GM18508 (cell line): ENCODE results near the gene MELTF.

Experiments used
- ATAC-seq: cut with Tn5 transposase; IDR thresholded peaks from one replicate; pipeline ENCODE4 v1.9.1; 2021; ENCODE audit warnings: moderate number of reproducible peaks; ENCODE audit not compliant: insufficient read depth, unreplicated experiment

Gene MELTF

DNA sequence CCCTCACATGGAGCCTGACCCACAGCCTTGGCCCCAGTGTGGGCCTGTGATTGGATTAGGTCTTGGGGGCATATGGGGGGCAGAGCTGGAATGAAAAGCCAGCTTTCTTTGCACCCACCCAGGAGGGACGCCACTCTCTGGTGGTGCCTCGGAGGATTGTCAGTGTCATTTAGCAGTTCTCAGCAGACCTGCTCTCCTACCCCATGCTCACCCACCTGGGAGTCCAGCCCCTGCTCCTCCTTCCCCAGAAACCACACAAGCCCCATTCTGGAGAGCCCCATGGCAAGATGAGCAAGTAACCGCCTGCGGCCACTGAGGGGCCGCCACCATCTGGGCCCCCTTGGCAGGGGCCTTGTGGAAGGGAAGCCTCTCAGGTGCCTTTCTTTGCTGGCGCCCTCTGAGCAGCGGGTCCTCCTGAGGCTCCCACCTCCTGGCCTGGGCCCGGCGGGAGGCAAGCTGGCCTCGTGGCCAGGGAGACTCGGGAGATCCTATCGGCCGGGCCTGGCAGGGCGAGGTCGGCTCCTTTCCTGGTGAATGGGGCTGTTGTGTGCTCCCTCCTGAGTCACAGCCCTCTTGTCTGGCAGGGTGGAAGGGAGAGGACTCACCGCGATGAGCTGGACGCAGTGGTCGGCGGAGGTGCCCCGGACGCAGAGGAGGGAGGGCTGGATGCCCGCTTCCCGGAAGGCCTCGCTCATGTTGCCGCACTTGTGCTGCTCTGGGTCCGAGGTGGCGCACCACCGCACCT lies 2.3 kb downstream of the MELTF start:
- ATAC-seq = no peak

GRCh38 chr3:197026481-197026866 lies 3.1 kb downstream of the MELTF start:
- ATAC-seq = no peak

DNA sequence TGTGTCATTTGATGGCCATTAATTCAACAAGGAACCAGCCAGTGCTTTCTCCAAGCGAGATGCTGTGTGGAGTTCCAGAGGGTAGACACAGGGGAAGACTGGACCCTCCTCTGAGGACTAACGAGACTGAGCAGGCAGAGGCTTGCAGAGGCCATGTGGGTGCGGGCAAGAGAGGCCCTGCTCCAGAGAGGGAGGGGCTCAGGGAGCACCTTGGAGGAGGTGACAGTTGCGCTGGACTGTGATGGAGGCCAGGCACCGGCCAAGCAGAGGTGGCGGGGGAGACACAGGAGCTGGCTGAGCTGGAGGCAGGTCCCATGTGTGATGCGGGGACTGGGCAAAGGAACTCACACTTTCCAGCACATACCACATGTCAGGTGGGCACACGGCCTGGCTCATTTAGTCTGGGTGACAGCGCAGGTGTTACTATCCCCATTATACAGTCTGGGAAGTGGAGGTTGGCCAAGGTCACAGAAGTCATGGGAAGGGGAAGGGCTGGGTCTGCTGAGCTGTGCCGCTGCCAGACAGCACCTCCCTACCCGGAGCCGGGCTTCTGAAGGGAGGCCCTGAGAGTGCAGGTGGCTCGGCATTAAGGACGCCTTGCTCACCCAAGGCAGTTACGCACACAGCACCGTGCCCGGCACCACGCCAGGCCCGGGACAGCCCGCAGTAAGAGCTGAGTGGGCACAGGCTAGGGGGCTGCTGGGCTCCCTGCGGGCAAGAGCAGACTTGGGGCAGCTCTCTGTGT lies 3.7 kb downstream of the MELTF start:
- ATAC-seq = no peak

- no peak for ATAC-seq
Observed at GRCh38 chr3:197024881-197025735, 4.5 kb downstream of the MELTF start.

- no peak for ATAC-seq
Observed at GRCh38 chr3:197023998-197024651, 5.5 kb downstream of the MELTF start.

DNA sequence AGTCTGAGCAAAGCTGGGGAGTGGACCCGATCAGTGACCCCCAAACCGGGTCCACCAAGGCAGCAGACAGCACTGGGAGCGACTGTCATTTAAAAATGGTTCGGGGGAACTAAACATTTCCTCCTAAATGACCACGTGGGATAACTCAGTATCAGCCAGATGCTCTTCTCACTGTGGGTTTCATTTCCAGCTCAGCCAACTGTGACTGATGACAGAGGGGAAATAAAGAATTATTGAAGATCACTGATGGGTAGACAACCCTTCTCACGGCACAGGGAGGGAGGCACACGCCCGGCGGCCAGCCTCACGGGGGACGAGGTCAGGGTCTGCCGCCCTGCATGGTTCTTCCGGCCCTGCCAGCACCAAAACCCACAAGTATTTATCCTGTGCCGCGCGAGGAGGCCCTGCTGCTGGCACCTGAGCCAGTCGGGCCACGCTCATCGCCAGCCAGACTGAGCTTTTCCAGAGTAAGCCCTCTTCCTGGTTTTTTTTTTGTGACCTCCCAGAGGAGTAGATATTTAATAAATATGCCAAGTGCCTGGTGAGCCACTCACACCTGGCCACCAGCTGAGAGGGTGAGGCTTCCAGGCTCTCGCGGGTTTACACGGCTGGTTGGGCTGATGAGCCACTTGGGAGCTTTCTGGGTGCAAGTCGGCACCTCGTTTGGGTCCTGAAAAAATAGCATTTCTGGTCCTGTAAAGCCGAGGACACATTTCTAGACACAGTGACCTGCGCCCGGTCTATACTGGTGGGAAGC lies 6.2 kb downstream of the MELTF start:
- ATAC-seq = no peak

GRCh38 chr3:197022405-197023231 lies 7.0 kb downstream of the MELTF start:
- ATAC-seq = no peak

GRCh38 chr3:197021729-197022404 lies 7.8 kb downstream of the MELTF start:
- no peak for ATAC-seq

DNA sequence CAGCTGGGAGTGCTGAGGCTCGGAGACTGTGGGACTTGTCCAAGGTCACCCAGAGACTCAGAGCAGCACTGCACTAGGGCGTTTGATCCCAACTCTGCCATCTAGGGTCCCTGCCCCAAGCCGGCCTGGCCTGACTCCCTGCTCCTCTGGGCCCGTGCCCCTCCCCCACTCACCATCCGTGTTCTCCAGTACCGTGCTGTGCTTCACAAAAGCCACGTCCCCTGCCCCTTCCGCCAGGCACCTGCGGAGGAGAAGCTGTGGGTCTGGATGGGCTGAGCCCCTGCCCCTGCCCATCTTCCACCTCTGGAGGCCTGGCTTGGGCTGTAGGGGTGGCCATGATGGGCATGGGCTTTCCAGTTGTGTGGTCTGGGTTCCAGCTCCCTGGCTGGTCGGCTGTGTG lies 8.4 kb downstream of the MELTF start:
- ATAC-seq = no peak

DNA sequence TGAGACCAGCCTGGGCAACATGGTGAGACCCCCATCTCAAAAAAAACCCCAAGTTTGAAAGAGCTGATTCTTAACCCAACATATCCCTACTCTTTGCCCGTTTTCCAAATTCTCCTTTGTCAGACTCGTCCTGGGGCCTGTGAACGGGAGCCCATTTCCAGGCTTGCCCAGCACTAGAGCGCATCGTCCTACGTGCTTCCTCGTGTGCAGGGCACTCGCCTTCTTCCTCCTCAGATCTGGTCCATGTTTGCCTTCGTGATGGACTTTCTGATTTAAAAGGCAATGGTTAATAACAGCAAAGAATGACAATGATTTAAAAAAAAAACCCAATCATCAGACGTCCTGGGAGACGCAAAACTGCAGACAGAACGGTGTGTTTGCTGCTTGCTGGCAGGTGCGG lies 10.1 kb downstream of the MELTF start:
- ATAC-seq = no peak

DNA sequence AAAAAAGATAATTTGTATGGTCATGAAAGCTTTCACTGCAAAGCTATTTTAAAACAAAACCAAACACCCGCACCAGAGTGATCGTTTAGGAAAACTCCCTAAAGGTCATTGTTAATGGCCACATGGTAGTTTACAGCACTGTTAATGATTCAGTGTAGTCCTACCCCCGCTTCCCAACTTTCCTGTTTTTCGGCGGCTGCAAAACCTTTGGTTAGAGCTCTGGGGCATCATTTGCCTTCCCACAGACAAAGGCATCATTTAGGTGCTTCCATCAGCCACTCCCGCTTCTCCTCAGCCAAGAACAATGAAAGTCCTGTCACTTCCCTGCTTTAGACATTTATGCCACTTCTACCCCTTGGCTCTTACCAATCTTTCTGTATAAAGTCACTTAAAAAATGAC lies 10.6 kb downstream of the MELTF start:
- ATAC-seq = no peak

GRCh38 chr3:197017003-197017402 lies 12.6 kb downstream of the MELTF start:
- no peak for ATAC-seq

DNA sequence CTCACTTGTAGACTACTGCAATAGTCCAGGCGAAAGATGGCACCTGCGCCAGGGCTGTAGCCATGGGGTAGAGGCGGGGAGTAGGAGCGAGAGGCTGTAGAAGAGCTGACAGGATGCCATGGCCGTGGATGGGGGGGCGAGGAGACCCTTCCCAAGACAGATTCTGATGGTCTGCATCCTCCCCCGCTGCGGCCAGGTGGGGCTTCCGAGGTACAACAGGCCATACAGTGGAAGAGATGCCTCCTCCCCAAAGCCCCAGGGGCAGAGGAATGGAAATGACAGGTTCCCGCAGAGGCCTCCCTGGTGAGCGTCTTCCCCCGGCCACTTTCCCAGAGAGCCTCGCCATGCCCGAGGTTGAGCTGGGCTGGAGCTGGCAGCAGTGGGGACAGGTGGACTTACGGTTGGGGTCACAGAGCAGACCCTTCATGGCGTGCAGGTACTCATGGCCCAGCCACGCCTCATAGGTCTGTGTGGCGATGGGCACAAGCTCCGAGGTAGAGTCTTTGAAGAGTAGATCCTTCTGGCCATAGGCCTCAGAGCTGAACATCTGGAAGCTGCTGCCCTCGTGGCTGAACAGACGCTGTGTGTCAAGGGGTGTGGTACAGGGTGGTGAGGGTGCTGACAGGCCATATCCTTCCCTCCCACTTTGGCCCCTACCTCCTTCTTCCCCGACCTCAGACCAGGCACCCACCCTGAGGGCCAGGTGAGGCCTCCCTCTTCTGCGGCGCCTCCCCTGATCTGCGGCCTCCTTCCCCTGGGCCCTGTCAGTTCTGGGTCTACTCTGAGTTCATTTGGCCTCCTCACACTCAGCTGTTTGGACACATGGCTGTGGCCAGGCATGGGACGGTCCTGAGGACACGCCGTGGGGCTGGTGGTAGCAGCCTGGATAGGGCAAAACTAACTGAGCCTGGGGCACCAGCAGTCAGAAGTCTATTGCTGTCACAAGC lies 13.6 kb downstream of the MELTF start:
- no peak for ATAC-seq

GRCh38 chr3:197014942-197015575 lies 14.6 kb downstream of the MELTF start:
- no peak for ATAC-seq

GRCh38 chr3:197014024-197014423 lies 15.6 kb downstream of the MELTF start:
- ATAC-seq = no peak

- no peak for ATAC-seq
Observed at GRCh38 chr3:197012540-197012883, 17.1 kb downstream of the MELTF start.
